Transverse colon (tissue), 3 donors: ENCODE results near the gene PAQR5.

Source experiments
- CTCF ChIP-seq, 5 experiments: fragments of 200-600 bp in 3 of 5; fragments of 450-650 bp in 2 of 5; sonication (generic) in 3 of 5; IDR thresholded peaks; 1 replicate in 2 of 5; 2 replicates in 3 of 5; pipeline ENCODE4 v1.5.1; 2016 to 2017; ENCODE audit warnings: antibody characterized with exemption in 5 of 5, inconsistent platforms in 3 of 5, mild to moderate bottlenecking in 2 of 5, moderate library complexity in 1 of 5
- EP300 ChIP-seq: sonication (generic); formaldehyde crosslinking; IDR thresholded peaks from one replicate; pipeline ENCODE4 v1.6.1; 2017; ENCODE audit warnings: antibody characterized with exemption, low read depth
- POLR2A ChIP-seq: fragments of 450-650 bp; IDR thresholded peaks from one replicate; pipeline ENCODE4 v1.6.1; 2016; ENCODE audit warnings: antibody characterized with exemption, mild to moderate bottlenecking, moderate library complexity

DNA sequence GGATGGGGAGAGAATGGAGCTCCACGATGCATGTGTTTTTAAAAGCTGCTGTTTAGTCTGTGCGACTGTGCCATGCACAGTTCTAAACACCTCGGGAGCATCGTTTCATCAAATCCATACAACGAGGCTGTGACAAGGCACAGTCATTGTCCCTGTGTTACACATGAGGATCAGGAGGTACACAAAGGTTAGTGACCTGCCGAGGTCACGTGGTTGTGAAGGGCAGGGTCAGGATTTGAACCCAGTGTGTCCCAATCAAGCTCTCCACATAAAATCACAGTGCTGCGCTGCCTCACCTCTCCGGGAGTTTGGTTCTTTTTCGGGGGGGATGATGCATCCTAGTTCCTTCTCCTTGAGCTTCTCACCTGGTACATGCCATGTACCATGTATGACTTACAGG lies 96.7 kb downstream of the PAQR5 start:
- TF ChIP-seq EP300 = no peak
- no peak for TF ChIP-seq POLR2A
- TF ChIP-seq CTCF (IDR thresholded peaks at IDR 0.05) = no peak
